HCT116 (cell line): ENCODE measurements around the gene ZNF438. TPM values are rescaled to one million over a fixed set of nuclear protein-coding genes. Genes with fewer than 3 reads are reported as not detected.
"Not testable (repeated sequence)": the region's sequence is repeated elsewhere in the genome, so short reads cannot be mapped to it uniquely, and the experiment has no call there.

Experiments
- ATAC-seq: fragments of 200-7000 bp; cut with Tn5 transposase; 2 replicates; pipeline ENCODE4 v1.9.1; 2020; ENCODE audit warnings: mild to moderate bottlenecking, moderate library complexity
- BruUV-seq: library from RNA; stranded (reverse); fragments of 400-500 nt; replicated peaks from 2 replicates; lab custom pipeline; 2021; lab: Mats Ljungman, UMichigan
- CTCF ChIA-PET: fragments of 300-600 bp; sonication (Branson Sonifier 250); formaldehyde crosslinking; loops from one replicate; lab custom pipeline; 2021; ENCODE audit warnings: antibody characterized with exemption; lab: Charles Lee
- POLR2A ChIA-PET: fragments of 300-600, 350-600 bp; sonication (Branson Sonifier 250); formaldehyde crosslinking; loops from one replicate; lab custom pipeline; 2021; ENCODE audit warnings: antibody characterized with exemption; lab: Charles Lee
- RAD21 ChIA-PET, 2 experiments: fragments of 300-600 bp; sonication (Branson Sonifier 250); formaldehyde crosslinking; loops; one replicate each; lab custom pipeline; 2023; ENCODE audit warnings: low total read pairs in 2 of 2; ENCODE audit not compliant: uncharacterized antibody in 2 of 2, unreplicated experiment in 2 of 2, low non-redundant PET in 1 of 2; lab: Charles Lee
- DNase-seq: peaks from one replicate; pipeline ENCODE4 v3.0.0-alpha.2; 2010; ENCODE audit warnings: low read depth, low spot score
- H2AFZ ChIP-seq: fragments of 200-600 bp; shearing (Covaris generic), sonication (generic); 2 replicates; pipeline ENCODE4 v1.6.1; 2017; ENCODE audit warnings: low read depth, mixed run types, mixed read lengths, antibody characterized with exemption, low read length; ENCODE audit not compliant: poor library complexity, severe bottlenecking
- H3K27ac ChIP-seq: 2 replicates; pipeline ENCODE4 v1.5.1; 2012; ENCODE audit warnings: low read depth, low read length
- H3K27me3 ChIP-seq: fragments of 200-600 bp; sonication (generic); 2 replicates; pipeline ENCODE4 v1.6.1; 2016; ENCODE audit warnings: mixed run types, low read length, mixed read lengths; ENCODE audit not compliant: insufficient read depth
- H3K36me3 ChIP-seq, 2 experiments: fragments of 200-500 bp in 1 of 2; fragments of 200-600 bp in 1 of 2; sonication (Bioruptor generic) in 1 of 2; sonication (generic) in 1 of 2; 2 replicates each; pipeline versions ENCODE4 v1.5.1 to v1.6.1; 2014 to 2016; ENCODE audit warnings: low read length in 2 of 2, inconsistent platforms in 1 of 2, mixed read lengths in 1 of 2, mixed run types in 1 of 2; ENCODE audit not compliant: insufficient read depth in 2 of 2, control insufficient read depth in 1 of 2
- H3K4me1 ChIP-seq, 2 experiments: fragments of 200-600 bp in 1 of 2; sonication (generic) in 1 of 2; 2 replicates each; pipeline versions ENCODE4 v1.5.1 to v1.6.1; 2012 to 2017; ENCODE audit warnings: low read length in 2 of 2, inconsistent platforms in 1 of 2, mild to moderate bottlenecking in 1 of 2, mixed read lengths in 1 of 2, mixed run types in 1 of 2, moderate library complexity in 1 of 2; ENCODE audit not compliant: insufficient read depth in 2 of 2, control insufficient read depth in 1 of 2
- H3K4me2 ChIP-seq: fragments of 200-600 bp; sonication (generic); 2 replicates; pipeline ENCODE4 v1.6.1; 2017; ENCODE audit warnings: mixed run types, low read length, mixed read lengths
- H3K4me3 ChIP-seq, 2 experiments: fragments of 200-600 bp in 1 of 2; sonication (generic) in 1 of 2; replicated peaks in 1 of 2; 2 replicates each; pipeline ENCODE4 v1.5.1; 2011 to 2016; ENCODE audit warnings: low read length in 2 of 2, control low read depth in 1 of 2, low read depth in 1 of 2, mild to moderate bottlenecking in 1 of 2, mixed read lengths in 1 of 2, mixed run types in 1 of 2
- H3K79me2 ChIP-seq: fragments of 200-600 bp; sonication (generic); 2 replicates; pipeline ENCODE4 v1.6.1; 2017; ENCODE audit warnings: mild to moderate bottlenecking, mixed run types, low read length, moderate library complexity, mixed read lengths; ENCODE audit not compliant: insufficient read depth
- H3K9ac ChIP-seq: fragments of 200-600 bp; sonication (generic); 2 replicates; pipeline ENCODE4 v1.6.1; 2016; ENCODE audit warnings: low read length, mixed read lengths
- H3K9me2 ChIP-seq: fragments of 200-600 bp; sonication (generic), shearing (Covaris generic); 2 replicates; pipeline ENCODE4 v1.6.1; 2017; ENCODE audit warnings: mixed run types, mild to moderate bottlenecking, moderate library complexity; ENCODE audit not compliant: insufficient read depth
- H3K9me3 ChIP-seq, 2 experiments: fragments of 200-500 bp in 1 of 2; fragments of 200-600 bp in 1 of 2; sonication (Bioruptor generic) in 1 of 2; sonication (generic) in 1 of 2; 2 replicates each; pipeline ENCODE4 v1.6.1; 2014 to 2017; ENCODE audit warnings: low read length in 2 of 2, mixed read lengths in 2 of 2, inconsistent platforms in 1 of 2, low read depth in 1 of 2, mild to moderate bottlenecking in 1 of 2, mixed run types in 1 of 2, moderate library complexity in 1 of 2; ENCODE audit not compliant: control insufficient read depth in 1 of 2, insufficient read depth in 1 of 2
- H4K20me1 ChIP-seq: fragments of 200-600 bp; sonication (generic), shearing (Covaris generic); 2 replicates; pipeline ENCODE4 v1.6.1; 2017; ENCODE audit warnings: mixed run types, mild to moderate bottlenecking, moderate library complexity; ENCODE audit not compliant: insufficient read depth
- CBX3 ChIP-seq: IDR thresholded peaks from 2 replicates; pipeline ENCODE4 v1.6.1; 2012; ENCODE audit warnings: low read depth
- EGR1 ChIP-seq: IDR thresholded peaks from 2 replicates; pipeline ENCODE4 v1.6.1; 2012; ENCODE audit warnings: low read depth
- ELF1 ChIP-seq: IDR thresholded peaks from 2 replicates; pipeline ENCODE4 v1.6.1; 2012; ENCODE audit warnings: low read depth, borderline replicate concordance
- EZH2phosphoT487 ChIP-seq: fragments of 200-600 bp; IDR thresholded peaks from 2 replicates; pipeline ENCODE4 v1.6.1; 2018; ENCODE audit warnings: antibody characterized with exemption, borderline replicate concordance
- FOSL1 ChIP-seq: IDR thresholded peaks from 2 replicates; pipeline ENCODE4 v1.6.1; 2012; ENCODE audit warnings: low read depth
- JUND ChIP-seq: IDR thresholded peaks from 2 replicates; pipeline ENCODE4 v1.6.1; 2012
- POLR2A ChIP-seq: IDR thresholded peaks from 2 replicates; pipeline ENCODE4 v1.7.0; 2011; ENCODE audit warnings: borderline replicate concordance; ENCODE audit not compliant: insufficient read depth, insufficient read length; ENCODE audit errors: extremely low read depth
- POLR2AphosphoS5 ChIP-seq: IDR thresholded peaks from 2 replicates; pipeline ENCODE4 v1.6.1; 2011; ENCODE audit warnings: mild to moderate bottlenecking, low read depth, low read length, moderate library complexity
- SIN3A ChIP-seq: IDR thresholded peaks from 2 replicates; pipeline ENCODE4 v1.6.1; 2012; ENCODE audit warnings: low read depth
- SP1 ChIP-seq: IDR thresholded peaks from 2 replicates; pipeline ENCODE4 v1.6.1; 2012; ENCODE audit warnings: low read depth
- SRF ChIP-seq: IDR thresholded peaks from 2 replicates; pipeline ENCODE4 v1.6.1; 2012; ENCODE audit warnings: low read depth
- TCF7L2 ChIP-seq: IDR thresholded peaks from 2 replicates; pipeline ENCODE4 v1.7.0; 2011; ENCODE audit warnings: borderline replicate concordance, inconsistent platforms; ENCODE audit not compliant: insufficient read depth, insufficient read length; ENCODE audit errors: extremely low read depth
- YY1 ChIP-seq: IDR thresholded peaks from 2 replicates; pipeline ENCODE4 v1.6.1; 2011; ENCODE audit warnings: low read length, low read depth, moderate library complexity, mild to moderate bottlenecking; ENCODE audit not compliant: insufficient replicate concordance; ENCODE audit errors: extremely low read depth
- ZFX ChIP-seq: fragments of 450-650 bp; IDR thresholded peaks from 2 replicates; pipeline ENCODE4 v1.6.1; 2017
- intact Hi-C: fragments of 100-400 bp; cut with micrococcal nuclease; formaldehyde crosslinking; loops from 2 replicates; pipeline ENCODE4 v1.10.0; 2022
- total RNA-seq: library from RNA; stranded (reverse); gene quantifications from one replicate; pipeline ENCODE4 v1.2.1, GENCODE V29; 2021; ENCODE audit not compliant: unreplicated experiment
- TF ChIP-seq, protein P1 (sequence below): IDR thresholded peaks from 2 replicates; pipeline ENCODE4 v1.6.1; 2012; ENCODE audit warnings: low read depth
- TF ChIP-seq, protein P2 (sequence below): IDR thresholded peaks from 2 replicates; pipeline ENCODE4 v1.6.1; 2012
- TF ChIP-seq, protein P3 (sequence below): IDR thresholded peaks from 2 replicates; pipeline ENCODE4 v1.6.1; 2012
- TF ChIP-seq, protein P4 (sequence below), 3 experiments: fragments of 200-600 bp in 1 of 3; sonication (generic) in 1 of 3; IDR thresholded peaks in 2 of 3; conservative IDR thresholded peaks in 1 of 3; 2 replicates each; pipeline ENCODE4 v1.5.1; 2012 to 2017; ENCODE audit warnings: low read depth in 2 of 3, low read length in 2 of 3, antibody characterized with exemption in 1 of 3, borderline replicate concordance in 1 of 3, control low read depth in 1 of 3, mild to moderate bottlenecking in 1 of 3, mixed read lengths in 1 of 3, mixed run types in 1 of 3, moderate library complexity in 1 of 3; ENCODE audit not compliant: insufficient read depth in 1 of 3

Gene ZNF438
- total RNA-seq, 1 experiment from 2014 or later: 3.3 TPM

DNA sequence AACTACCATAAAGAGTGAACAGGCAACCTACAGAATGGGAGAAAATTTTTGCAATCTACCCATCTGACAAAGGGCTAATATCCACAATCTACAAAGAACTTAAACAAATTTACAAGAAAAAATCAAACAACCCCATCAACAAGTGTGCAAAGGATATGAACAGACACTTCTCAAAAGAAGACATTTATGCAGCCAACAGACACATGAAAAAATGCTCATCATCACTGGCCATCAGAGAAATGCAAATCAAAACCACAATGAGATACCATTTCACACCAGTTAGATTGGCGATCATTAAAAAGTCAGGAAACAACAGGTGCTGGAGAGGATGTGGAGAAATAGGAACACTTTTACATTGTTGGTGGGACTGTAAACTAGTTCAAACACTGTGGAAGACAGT is 5.4 kb downstream of the ZNF438 start:
- intact Hi-C loops, H3K4me1 ChIP-seq, H4K20me1 ChIP-seq, BruUV-seq, POLR2A ChIA-PET, H3K4me3 ChIP-seq, CTCF ChIA-PET, RAD21 ChIA-PET, H3K9me3 ChIP-seq, H3K36me3 ChIP-seq, H3K9me2 ChIP-seq, ATAC-seq, H3K4me2 ChIP-seq, H3K27ac ChIP-seq, H3K27me3 ChIP-seq, DNase-seq, H3K79me2 ChIP-seq, H3K9ac ChIP-seq, H2AFZ ChIP-seq: not testable (repeated sequence)

DNA sequence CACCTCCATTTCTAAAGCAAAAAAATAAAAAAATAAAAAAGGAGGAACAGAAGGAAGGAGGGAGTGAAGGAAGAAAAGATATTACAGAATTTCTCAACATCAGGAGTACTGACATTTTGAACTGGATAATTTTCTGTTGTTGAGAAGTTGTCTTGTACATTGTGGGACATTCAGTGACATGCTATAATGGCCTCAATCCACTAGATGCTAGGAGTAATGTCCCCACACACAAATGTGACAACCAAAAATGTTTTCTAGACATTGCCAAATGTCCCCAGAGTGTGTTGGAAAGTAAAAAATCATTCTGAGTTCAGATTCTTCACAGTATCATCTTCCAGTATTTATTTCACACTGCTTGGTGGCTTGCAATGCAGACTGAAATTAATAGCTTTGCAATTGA is 6.5 kb downstream of the ZNF438 start:
- ATAC-seq: no peak
- H3K9me2 ChIP-seq: no peaks in the 10 kb centered on the region
- no peak overlapping the region for H2AFZ ChIP-seq
- H3K4me3 ChIP-seq: no peak overlapping the region
- no peak overlapping the region for H3K4me2 ChIP-seq
- ChIA-PET POLR2A (no interaction called here), CTCF (no interaction called here), RAD21 (no interaction called here)
- H3K9me3 ChIP-seq: no peaks in the 10 kb centered on the region
- intact Hi-C loops: no loop called here
- no peak overlapping the region for H3K9ac ChIP-seq
- H3K27ac ChIP-seq: no peak overlapping the region
- no peak for DNase-seq
- no peaks in the 10 kb centered on the region for H4K20me1 ChIP-seq
- H3K36me3 ChIP-seq: no peaks in the 10 kb centered on the region
- no TSS peak for BruUV-seq
- H3K4me1 ChIP-seq: no peaks in the 10 kb centered on the region
- no peaks in the 10 kb centered on the region for H3K27me3 ChIP-seq
- no peaks in the 10 kb centered on the region for H3K79me2 ChIP-seq
- TF ChIP-seq ZFX: no peak
- TF ChIP-seq SIN3A: no peak
- no peak for TF ChIP-seq CBX3
- no peak for TF ChIP-seq ELF1
- no peak for TF ChIP-seq POLR2A
- TF ChIP-seq SP1: no peak
- TF ChIP-seq, protein P1, sequence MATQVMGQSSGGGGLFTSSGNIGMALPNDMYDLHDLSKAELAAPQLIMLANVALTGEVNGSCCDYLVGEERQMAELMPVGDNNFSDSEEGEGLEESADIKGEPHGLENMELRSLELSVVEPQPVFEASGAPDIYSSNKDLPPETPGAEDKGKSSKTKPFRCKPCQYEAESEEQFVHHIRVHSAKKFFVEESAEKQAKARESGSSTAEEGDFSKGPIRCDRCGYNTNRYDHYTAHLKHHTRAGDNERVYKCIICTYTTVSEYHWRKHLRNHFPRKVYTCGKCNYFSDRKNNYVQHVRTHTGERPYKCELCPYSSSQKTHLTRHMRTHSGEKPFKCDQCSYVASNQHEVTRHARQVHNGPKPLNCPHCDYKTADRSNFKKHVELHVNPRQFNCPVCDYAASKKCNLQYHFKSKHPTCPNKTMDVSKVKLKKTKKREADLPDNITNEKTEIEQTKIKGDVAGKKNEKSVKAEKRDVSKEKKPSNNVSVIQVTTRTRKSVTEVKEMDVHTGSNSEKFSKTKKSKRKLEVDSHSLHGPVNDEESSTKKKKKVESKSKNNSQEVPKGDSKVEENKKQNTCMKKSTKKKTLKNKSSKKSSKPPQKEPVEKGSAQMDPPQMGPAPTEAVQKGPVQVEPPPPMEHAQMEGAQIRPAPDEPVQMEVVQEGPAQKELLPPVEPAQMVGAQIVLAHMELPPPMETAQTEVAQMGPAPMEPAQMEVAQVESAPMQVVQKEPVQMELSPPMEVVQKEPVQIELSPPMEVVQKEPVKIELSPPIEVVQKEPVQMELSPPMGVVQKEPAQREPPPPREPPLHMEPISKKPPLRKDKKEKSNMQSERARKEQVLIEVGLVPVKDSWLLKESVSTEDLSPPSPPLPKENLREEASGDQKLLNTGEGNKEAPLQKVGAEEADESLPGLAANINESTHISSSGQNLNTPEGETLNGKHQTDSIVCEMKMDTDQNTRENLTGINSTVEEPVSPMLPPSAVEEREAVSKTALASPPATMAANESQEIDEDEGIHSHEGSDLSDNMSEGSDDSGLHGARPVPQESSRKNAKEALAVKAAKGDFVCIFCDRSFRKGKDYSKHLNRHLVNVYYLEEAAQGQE: no peak
- no peak for TF ChIP-seq TCF7L2
- TF ChIP-seq, protein P2, sequence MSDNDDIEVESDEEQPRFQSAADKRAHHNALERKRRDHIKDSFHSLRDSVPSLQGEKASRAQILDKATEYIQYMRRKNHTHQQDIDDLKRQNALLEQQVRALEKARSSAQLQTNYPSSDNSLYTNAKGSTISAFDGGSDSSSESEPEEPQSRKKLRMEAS: no peak
- TF ChIP-seq EZH2phosphoT487: no peak
- TF ChIP-seq EGR1: no peak
- TF ChIP-seq FOSL1: no peak
- no peak for TF ChIP-seq SRF
- TF ChIP-seq, protein P3, sequence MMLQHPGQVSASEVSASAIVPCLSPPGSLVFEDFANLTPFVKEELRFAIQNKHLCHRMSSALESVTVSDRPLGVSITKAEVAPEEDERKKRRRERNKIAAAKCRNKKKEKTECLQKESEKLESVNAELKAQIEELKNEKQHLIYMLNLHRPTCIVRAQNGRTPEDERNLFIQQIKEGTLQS: no peak
- TF ChIP-seq, protein P4, sequence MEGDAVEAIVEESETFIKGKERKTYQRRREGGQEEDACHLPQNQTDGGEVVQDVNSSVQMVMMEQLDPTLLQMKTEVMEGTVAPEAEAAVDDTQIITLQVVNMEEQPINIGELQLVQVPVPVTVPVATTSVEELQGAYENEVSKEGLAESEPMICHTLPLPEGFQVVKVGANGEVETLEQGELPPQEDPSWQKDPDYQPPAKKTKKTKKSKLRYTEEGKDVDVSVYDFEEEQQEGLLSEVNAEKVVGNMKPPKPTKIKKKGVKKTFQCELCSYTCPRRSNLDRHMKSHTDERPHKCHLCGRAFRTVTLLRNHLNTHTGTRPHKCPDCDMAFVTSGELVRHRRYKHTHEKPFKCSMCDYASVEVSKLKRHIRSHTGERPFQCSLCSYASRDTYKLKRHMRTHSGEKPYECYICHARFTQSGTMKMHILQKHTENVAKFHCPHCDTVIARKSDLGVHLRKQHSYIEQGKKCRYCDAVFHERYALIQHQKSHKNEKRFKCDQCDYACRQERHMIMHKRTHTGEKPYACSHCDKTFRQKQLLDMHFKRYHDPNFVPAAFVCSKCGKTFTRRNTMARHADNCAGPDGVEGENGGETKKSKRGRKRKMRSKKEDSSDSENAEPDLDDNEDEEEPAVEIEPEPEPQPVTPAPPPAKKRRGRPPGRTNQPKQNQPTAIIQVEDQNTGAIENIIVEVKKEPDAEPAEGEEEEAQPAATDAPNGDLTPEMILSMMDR (IDR thresholded peaks at IDR 0.05 in 2 of 3, conservative IDR thresholded peaks at IDR 0.05 in 1 of 3; ENCODE audit: borderline replicate concordance in 1 of 3, insufficient read depth in 1 of 3, low read depth in 2 of 3, low read length in 2 of 3): no peak
- no peak for TF ChIP-seq POLR2AphosphoS5
- no peak for TF ChIP-seq YY1
- no peak for TF ChIP-seq JUND
- TF ChIP-seq, all 23 proteins: peak for 0
